Stomach smooth muscle (tissue), 2 donors: ENCODE measurements around the gene SOS1.

Experiments used
- H3K27ac ChIP-seq: one replicate; pipeline ENCODE4 v1.7.0; 2013; ENCODE audit warnings: mild to moderate bottlenecking, low read length, inconsistent platforms
- H3K27me3 ChIP-seq, 2 donors: one replicate each; pipeline ENCODE4 v1.7.0; 2013; ENCODE audit warnings: low read length in 2 of 2; ENCODE audit not compliant: insufficient read depth in 2 of 2, control insufficient read depth in 1 of 2
- H3K36me3 ChIP-seq, 2 donors: one replicate each; pipeline ENCODE4 v1.7.0; 2013; ENCODE audit warnings: low read length in 2 of 2; ENCODE audit not compliant: control insufficient read depth in 2 of 2, insufficient read depth in 2 of 2
- H3K4me1 ChIP-seq: one replicate; pipeline ENCODE4 v1.7.0; 2013; ENCODE audit warnings: low read length; ENCODE audit not compliant: control insufficient read depth, insufficient read depth
- H3K4me3 ChIP-seq, 2 donors: one replicate each; pipeline ENCODE4 v1.7.0; 2013; ENCODE audit warnings: low read length in 2 of 2
- H3K9ac ChIP-seq, 2 donors: one replicate each; pipeline ENCODE4 v1.7.0; 2013; ENCODE audit warnings: low read length in 2 of 2, mild to moderate bottlenecking in 1 of 2
- H3K9me3 ChIP-seq, 2 donors: one replicate each; pipeline ENCODE4 v1.7.0; 2013; ENCODE audit warnings: low read length in 2 of 2; ENCODE audit not compliant: control insufficient read depth in 2 of 2
- donor health status: healthy.
- donor health status: Pancreatic carcinoma.

The SOS1 gene

GRCh38 chr2:38997781-38998180, 123.1 kb downstream of the SOS1 start:
- Histone ChIP-seq H3K36me3 (peaks cover 22 to 33% of the 10 kb centered on the region in 2 donors), H3K4me3 (no peak overlapping the region), H3K27ac (no peak overlapping the region), H3K27me3 (no peaks in the 10 kb centered on the region), H3K9ac (no peak overlapping the region), H3K4me1 (no peaks in the 10 kb centered on the region), H3K9me3 (no peaks in the 10 kb centered on the region)

GRCh38 chr2:38991899-38992298, 129.0 kb downstream of the SOS1 start:
- Histone ChIP-seq H3K27ac (no peak overlapping the region), H3K4me1 (no peaks in the 10 kb centered on the region), H3K9ac (no peak overlapping the region), H3K9me3 (no peaks in the 10 kb centered on the region), H3K27me3 (no peaks in the 10 kb centered on the region), H3K36me3 (peaks cover 3 to 12% of the 10 kb centered on the region in 2 donors), H3K4me3 (no peak overlapping the region)

GRCh38 chr2:38988716-38989115, 132.1 kb downstream of the SOS1 start:
- no peaks in the 10 kb centered on the region for H3K4me1 ChIP-seq
- H3K27me3 ChIP-seq = no peaks in the 10 kb centered on the region
- peaks cover 11 to 18% of the 10 kb centered on the region in 2 donors for H3K36me3 ChIP-seq
- no peaks in the 10 kb centered on the region for H3K9me3 ChIP-seq
- H3K27ac ChIP-seq = no peak overlapping the region
- no peak overlapping the region for H3K9ac ChIP-seq
- no peak overlapping the region for H3K4me3 ChIP-seq

- Histone ChIP-seq H3K27me3 (no peaks in the 10 kb centered on the region), H3K9me3 (no peaks in the 10 kb centered on the region), H3K9ac (no peak overlapping the region), H3K4me1 (no peaks in the 10 kb centered on the region), H3K27ac (no peak overlapping the region), H3K4me3 (no peak overlapping the region), H3K36me3 (peaks cover 11 to 13% of the 10 kb centered on the region in 2 donors)
Observed at GRCh38 chr2:38982498-38982897, 138.4 kb downstream of the SOS1 start.

- Histone ChIP-seq H3K9ac (no peak overlapping the region), H3K27me3 (no peaks in the 10 kb centered on the region), H3K27ac (no peak overlapping the region), H3K4me1 (no peaks in the 10 kb centered on the region), H3K4me3 (no peak overlapping the region), H3K9me3 (no peaks in the 10 kb centered on the region), H3K36me3 (peaks cover 11 to 13% of the 10 kb centered on the region in 2 donors)
Observed at GRCh38 chr2:38981670-38982357, 139.0 kb downstream of the SOS1 start.

GRCh38 chr2:38981003-38981669, 139.7 kb downstream of the SOS1 start:
- Histone ChIP-seq H3K9ac (no peak overlapping the region), H3K27me3 (no peaks in the 10 kb centered on the region), H3K4me3 (no peak overlapping the region), H3K36me3 (peaks cover 11 to 13% of the 10 kb centered on the region in 2 donors), H3K27ac (no peak overlapping the region), H3K4me1 (no peaks in the 10 kb centered on the region), H3K9me3 (no peaks in the 10 kb centered on the region)

GRCh38 chr2:38978908-38979307, 141.9 kb downstream of the SOS1 start:
- H3K27ac ChIP-seq = no peak overlapping the region
- peaks cover 0 to 2% of the 10 kb centered on the region in 2 donors for H3K36me3 ChIP-seq
- H3K9ac ChIP-seq = no peak overlapping the region
- no peaks in the 10 kb centered on the region for H3K9me3 ChIP-seq
- no peaks in the 10 kb centered on the region for H3K27me3 ChIP-seq
- H3K4me3 ChIP-seq = no peak overlapping the region
- no peaks in the 10 kb centered on the region for H3K4me1 ChIP-seq

GRCh38 chr2:38978296-38978903, 142.5 kb downstream of the SOS1 start:
- Histone ChIP-seq H3K4me3 (no peak overlapping the region), H3K27ac (no peak overlapping the region), H3K9me3 (no peaks in the 10 kb centered on the region), H3K36me3 (peaks cover 0 to 2% of the 10 kb centered on the region in 2 donors), H3K9ac (no peak overlapping the region), H3K27me3 (no peaks in the 10 kb centered on the region), H3K4me1 (no peaks in the 10 kb centered on the region)

GRCh38 chr2:38977047-38977446, 143.8 kb downstream of the SOS1 start:
- H3K36me3 ChIP-seq = peaks cover 0 to 2% of the 10 kb centered on the region in 2 donors
- H3K4me1 ChIP-seq = no peaks in the 10 kb centered on the region
- no peak overlapping the region for H3K9ac ChIP-seq
- no peaks in the 10 kb centered on the region for H3K27me3 ChIP-seq
- H3K27ac ChIP-seq = no peak overlapping the region
- H3K9me3 ChIP-seq = no peaks in the 10 kb centered on the region
- H3K4me3 ChIP-seq = no peak overlapping the region

- Histone ChIP-seq H3K4me3 (no peak overlapping the region), H3K4me1 (no peaks in the 10 kb centered on the region), H3K27ac (no peak overlapping the region), H3K27me3 (no peaks in the 10 kb centered on the region), H3K9me3 (no peaks in the 10 kb centered on the region), H3K9ac (no peak overlapping the region), H3K36me3 (peaks cover 2 to 5% of the 10 kb centered on the region in 2 donors)
Observed at GRCh38 chr2:38975042-38975441, 145.8 kb downstream of the SOS1 start.

GRCh38 chr2:38973266-38973665, 147.6 kb downstream of the SOS1 start:
- H3K27me3 ChIP-seq = no peaks in the 10 kb centered on the region
- no peak overlapping the region for H3K27ac ChIP-seq
- no peak overlapping the region for H3K4me3 ChIP-seq

More at GRCh38 chr2:38973266-38973665, 147.6 kb downstream of the SOS1 start:
- H3K9me3 ChIP-seq = no peaks in the 10 kb centered on the region
- no peak overlapping the region for H3K9ac ChIP-seq
- no peaks in the 10 kb centered on the region for H3K4me1 ChIP-seq
- peaks cover 5 to 6% of the 10 kb centered on the region in 2 donors for H3K36me3 ChIP-seq
